Measurements from ENCODE around the gene MCRIP1. TPM values are rescaled to one million over a fixed set of nuclear protein-coding genes. Genes with fewer than 3 reads are reported as not detected.

MCRIP1 gene
- total RNA-seq, 1 donor from 2014 or later: 69.2 TPM

- intact Hi-C loops (cut with DNase I): no loop called here
- Histone ChIP-seq H3K4me3 (peak overlapping the region; percentile 78), H3K27ac (peak overlapping the region; percentile 94), H3K4me1 (peaks cover 24% of the 10 kb centered on the region), H3K9me3 (no peaks in the 10 kb centered on the region), H3K36me3 (peaks cover 4% of the 10 kb centered on the region), H3K27me3 (ENCODE audit: low read depth) (no peaks in the 10 kb centered on the region)
- no peak for TF ChIP-seq CTCF (IDR thresholded peaks at IDR 0.05)
- DNase-seq (no peak), ATAC-seq (no peak)
These were observed 1.1 kb upstream of the MCRIP1 start for GRCh38 chr17:81833921-81834830.

GRCh38 chr17:81832608-81833159 lies 407 bp downstream of the MCRIP1 start:
- Histone ChIP-seq H3K36me3 (peaks cover 4% of the 10 kb centered on the region), H3K4me3 (peak overlapping the region; percentile 90), H3K27me3 (ENCODE audit: low read depth) (no peaks in the 10 kb centered on the region), H3K27ac (peak overlapping the region; percentile 91), H3K9me3 (no peaks in the 10 kb centered on the region), H3K4me1 (peaks cover 24% of the 10 kb centered on the region)
- intact Hi-C loops (cut with DNase I): no loop called here
- peak; percentile 73 for DNase-seq
- no peak for TF ChIP-seq CTCF (IDR thresholded peaks at IDR 0.05)
- peak; percentile 34 to 82 for ATAC-seq

DNA sequence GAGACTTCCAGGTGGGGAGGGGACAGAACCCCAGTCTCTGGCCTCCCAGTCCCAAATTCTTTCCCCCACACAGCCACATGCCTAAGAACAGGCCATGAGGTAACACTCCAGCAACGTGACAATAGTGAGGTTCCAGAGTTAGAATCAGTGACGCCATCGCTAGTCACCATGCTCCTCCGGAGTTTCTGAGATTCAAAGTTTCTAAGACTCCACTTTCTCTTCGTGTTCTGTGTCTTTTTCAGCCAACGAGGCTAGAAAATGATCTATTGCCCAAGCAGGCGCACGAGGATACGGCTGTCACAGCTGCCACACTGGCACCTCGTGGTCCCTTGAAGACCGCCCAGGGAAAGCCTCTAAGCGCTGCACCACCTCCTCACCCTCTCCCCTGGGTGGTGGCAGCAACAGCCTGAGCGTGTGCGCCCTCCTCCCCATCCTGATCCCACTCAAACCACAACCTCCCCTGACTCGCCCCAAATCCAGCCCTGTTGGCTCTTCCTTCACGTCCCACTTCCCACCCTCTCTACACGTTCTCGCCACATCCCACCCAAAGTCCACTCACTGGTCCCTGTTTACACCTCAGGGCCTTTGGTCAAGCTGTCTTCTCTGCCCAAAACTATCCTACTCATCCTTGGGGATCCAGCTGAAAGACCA lies 1.0 kb downstream of the MCRIP1 start:
- peak; percentile 67 for DNase-seq
- H3K9me3 ChIP-seq: no peaks in the 10 kb centered on the region

DNA sequence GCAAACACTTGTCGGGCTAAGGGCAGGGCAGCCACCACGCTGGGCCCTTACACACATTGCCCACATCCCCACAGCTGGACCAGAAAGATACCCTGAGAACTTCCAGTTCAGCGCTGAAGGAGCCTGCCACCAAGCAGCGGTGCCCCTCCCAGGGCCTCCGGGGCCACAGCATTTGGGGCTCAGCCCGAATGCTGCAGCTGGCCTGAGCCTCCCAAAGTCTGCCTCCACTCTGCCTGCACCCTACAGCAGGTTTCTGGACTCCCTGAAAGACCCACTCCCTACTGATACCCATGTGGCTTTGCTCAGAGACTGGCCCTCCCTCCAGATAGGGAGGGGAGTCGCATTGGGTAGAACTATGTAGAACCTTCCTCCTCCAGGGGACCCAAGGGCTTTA lies 1.5 kb downstream of the MCRIP1 start:
- ATAC-seq: no peak
- peaks cover 4% of the 10 kb centered on the region for H3K36me3 ChIP-seq
- peaks cover 24% of the 10 kb centered on the region for H3K4me1 ChIP-seq
- no peaks in the 10 kb centered on the region for H3K9me3 ChIP-seq
- peak overlapping the region; percentile 90 for H3K4me3 ChIP-seq
- no peak for DNase-seq
- H3K27me3 ChIP-seq (ENCODE audit: low read depth): no peaks in the 10 kb centered on the region
- peak overlapping the region; percentile 91 for H3K27ac ChIP-seq
- TF ChIP-seq CTCF (IDR thresholded peaks at IDR 0.05): no peak
- intact Hi-C loops (cut with DNase I): no loop called here

More for the DNA sequence above, 1.0 kb downstream of the MCRIP1 start:
- no peaks in the 10 kb centered on the region for H3K27me3 ChIP-seq (ENCODE audit: low read depth)
- peak overlapping the region; percentile 90 for H3K4me3 ChIP-seq
- intact Hi-C loops (cut with DNase I): no loop called here
- H3K27ac ChIP-seq: peak overlapping the region; percentile 91
- H3K36me3 ChIP-seq: peaks cover 4% of the 10 kb centered on the region
- ATAC-seq: peak; percentile 52 to 54
- no peak for TF ChIP-seq CTCF (IDR thresholded peaks at IDR 0.05)
- H3K4me1 ChIP-seq: peaks cover 24% of the 10 kb centered on the region

DNA sequence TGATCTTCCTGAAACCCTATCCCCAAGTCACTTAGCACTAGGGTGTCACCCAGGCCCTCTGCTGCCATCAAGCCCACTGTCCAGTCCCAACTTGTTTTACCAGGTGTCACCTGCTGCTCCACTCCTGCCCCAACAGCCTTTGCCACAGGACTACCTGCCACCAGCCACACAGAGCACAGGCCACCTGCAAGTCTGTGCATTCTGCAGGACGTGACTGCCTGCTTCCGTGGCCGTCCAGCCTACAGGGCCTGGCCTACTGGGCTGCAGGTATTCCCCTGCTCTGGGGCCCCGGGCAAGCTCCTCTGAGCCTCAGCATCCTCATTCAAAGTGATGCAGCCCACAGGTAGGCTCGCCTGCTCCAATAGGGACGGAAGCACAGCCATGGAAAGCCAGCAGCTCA lies 3.2 kb downstream of the MCRIP1 start:
- Histone ChIP-seq H3K36me3 (peaks cover 4% of the 10 kb centered on the region), H3K4me1 (peaks cover 24% of the 10 kb centered on the region), H3K4me3 (no peak overlapping the region), H3K27me3 (ENCODE audit: low read depth) (no peaks in the 10 kb centered on the region), H3K27ac (no peak overlapping the region), H3K9me3 (no peaks in the 10 kb centered on the region)
- no peak for DNase-seq
- intact Hi-C loops (cut with DNase I): no loop called here
- no peak for ATAC-seq
- no peak for TF ChIP-seq CTCF (IDR thresholded peaks at IDR 0.05)
